WTC11 (cell line): ENCODE measurements around the gene FEM1A. TPM values are rescaled to one million over a fixed set of nuclear protein-coding genes. Genes with fewer than 3 reads are reported as not detected.

ENCODE experiments used
- ATAC-seq: fragments of 200-7000 bp; cut with Tn5 transposase; 2 replicates; pipeline ENCODE4 v1.10.0; 2021; ENCODE audit warnings: mild to moderate bottlenecking, moderate library complexity
- CTCF ChIA-PET: fragments of 300-600 bp; sonication (Branson Sonifier 250); formaldehyde crosslinking; loops from one replicate; lab custom pipeline; 2021; ENCODE audit warnings: antibody characterized with exemption; lab: Charles Lee
- POLR2A ChIA-PET: fragments of 350-600 bp; sonication (Branson Sonifier 250); formaldehyde crosslinking; loops from one replicate; lab custom pipeline; 2021; ENCODE audit warnings: antibody characterized with exemption; lab: Charles Lee
- DNase-seq: peaks from one replicate; pipeline ENCODE4 v3.0.0; 2021; ENCODE audit warnings: low spot score
- H3K27ac Mint-ChIP-seq: 2 replicates; pipeline ENCODE4 v1.8.0; 2021; ENCODE audit warnings: mixed read lengths
- H3K27me3 Mint-ChIP-seq: 2 replicates; pipeline ENCODE4 v1.8.0; 2021; ENCODE audit warnings: low read depth, mild to moderate bottlenecking, moderate library complexity, mixed read lengths
- H3K36me3 Mint-ChIP-seq: 2 replicates; pipeline ENCODE4 v1.8.0; 2021; ENCODE audit warnings: mixed read lengths
- H3K4me1 Mint-ChIP-seq: 2 replicates; pipeline ENCODE4 v1.8.0; 2022; ENCODE audit warnings: mixed read lengths
- H3K4me3 Mint-ChIP-seq: 2 replicates; pipeline ENCODE4 v1.8.0; 2021; ENCODE audit warnings: mild to moderate bottlenecking, moderate library complexity, mixed read lengths
- H3K9me3 Mint-ChIP-seq: 2 replicates; pipeline ENCODE4 v1.8.0; 2021; ENCODE audit warnings: mixed read lengths
- AFF4 ChIP-seq: sonication (generic); formaldehyde crosslinking; IDR thresholded peaks from 2 replicates; pipeline ENCODE4 v1.8.1; 2023; ENCODE audit warnings: mild to moderate bottlenecking, missing genetic modification reagents, borderline replicate concordance
- AR ChIP-seq: fragments of 250-450 bp; sonication (Bioruptor Pico); IDR thresholded peaks from 2 replicates; pipeline ENCODE4 v1.9.0; 2021; ENCODE audit warnings: mild to moderate bottlenecking
- CREB1 ChIP-seq: sonication (generic); formaldehyde crosslinking; IDR thresholded peaks from 2 replicates; pipeline ENCODE4 v1.8.0; 2023; ENCODE audit warnings: mild to moderate bottlenecking, missing genetic modification reagents
- CTCF ChIP-seq: fragments of 200-600 bp; IDR thresholded peaks from 2 replicates; pipeline ENCODE4 v1.8.0; 2022; ENCODE audit warnings: antibody characterized with exemption
- FOXK1 ChIP-seq: sonication (generic); formaldehyde crosslinking; IDR thresholded peaks from 2 replicates; pipeline ENCODE4 v1.8.0; 2022; ENCODE audit warnings: mild to moderate bottlenecking, moderate library complexity, missing genetic modification reagents
- FOXP1 ChIP-seq: sonication (generic); formaldehyde crosslinking; IDR thresholded peaks from 2 replicates; pipeline ENCODE4 v1.8.0; 2022; ENCODE audit warnings: missing genetic modification reagents, mild to moderate bottlenecking, moderate library complexity, borderline replicate concordance
- GTF2I ChIP-seq: fragments of 250-450 bp; sonication (Bioruptor Pico); conservative IDR thresholded peaks from 2 replicates; pipeline ENCODE4 v1.4.0; 2021; ENCODE audit warnings: mild to moderate bottlenecking
- HMGA2 ChIP-seq: fragments of 250-450 bp; sonication (Bioruptor Pico); IDR thresholded peaks from 2 replicates; pipeline ENCODE4 v1.4.0; 2021; ENCODE audit warnings: mild to moderate bottlenecking, moderate library complexity
- IRF2 ChIP-seq: sonication (generic); formaldehyde crosslinking; IDR thresholded peaks from 2 replicates; pipeline ENCODE4 v1.8.0; 2022; ENCODE audit warnings: low read depth, missing genetic modification reagents, borderline replicate concordance
- MYBL2 ChIP-seq: sonication (generic); formaldehyde crosslinking; IDR thresholded peaks from 2 replicates; pipeline ENCODE4 v1.8.1; 2023; ENCODE audit warnings: mild to moderate bottlenecking, moderate library complexity, missing genetic modification reagents
- NFYB ChIP-seq: sonication (generic); formaldehyde crosslinking; conservative IDR thresholded peaks from 2 replicates; pipeline ENCODE4 v1.8.0; 2022; ENCODE audit warnings: low read depth, missing genetic modification reagents
- STAT6 ChIP-seq: sonication (generic); formaldehyde crosslinking; conservative IDR thresholded peaks from 2 replicates; pipeline ENCODE4 v1.8.1; 2023; ENCODE audit warnings: mild to moderate bottlenecking, low read depth, missing genetic modification reagents, moderate library complexity
- TEAD4 ChIP-seq: sonication (generic); formaldehyde crosslinking; IDR thresholded peaks from 2 replicates; pipeline ENCODE4 v1.8.0; 2022; ENCODE audit warnings: mild to moderate bottlenecking, missing genetic modification reagents
- TP53 ChIP-seq: sonication (generic); formaldehyde crosslinking; IDR thresholded peaks from 2 replicates; pipeline ENCODE4 v1.8.1; 2023; ENCODE audit warnings: mild to moderate bottlenecking, missing genetic modification reagents
- ZNF121 ChIP-seq: sonication (generic); formaldehyde crosslinking; IDR thresholded peaks from 2 replicates; pipeline ENCODE4 v1.8.0; 2023; ENCODE audit warnings: missing genetic modification reagents
- ZNF396 ChIP-seq: fragments of 250-450 bp; sonication (Bioruptor Pico); IDR thresholded peaks from 2 replicates; pipeline ENCODE4 v1.8.0; 2021; ENCODE audit warnings: mild to moderate bottlenecking, moderate library complexity, borderline replicate concordance
- ZNF423 ChIP-seq: fragments of 250-450 bp; sonication (Bioruptor Pico); IDR thresholded peaks from 2 replicates; pipeline ENCODE4 v2.1.2; 2022; ENCODE audit warnings: mild to moderate bottlenecking, moderate library complexity
- total RNA-seq: library from RNA; stranded (reverse); gene quantifications from 3 replicates; pipeline ENCODE4 v1.2.3, GENCODE V29; 2021

Gene FEM1A
- total RNA-seq, 1 experiment from 2014 or later = 15.7 TPM

- TF ChIP-seq AFF4 (CRISPR knock-in tag) (no peak), TP53 (CRISPR knock-in tag) (no peak), CREB1 (CRISPR knock-in tag) (no peak), MYBL2 (CRISPR knock-in tag) (no peak), ZNF423 (CRISPR knock-in tag) (no peak)
Measured at GRCh38 chr19:4801085-4801619, 9.6 kb downstream of the FEM1A start (continued).

- Mint-ChIP-seq H3K36me3 (peaks cover 4% of the 10 kb centered on the region; the same call in 1 of the 2 replicates), H3K27ac (no peak overlapping the region), H3K27me3 (no peaks in the 10 kb centered on the region), H3K9me3 (no peaks in the 10 kb centered on the region), H3K4me3 (no peak overlapping the region), H3K4me1 (no peaks in the 10 kb centered on the region)
- no peak for DNase-seq
- POLR2A ChIA-PET = no interaction called here
- no peak for TF ChIP-seq FOXK1 (CRISPR knock-in tag)
- no peak for TF ChIP-seq NFYB
- no peak for TF ChIP-seq AR (CRISPR knock-in tag)
- TF ChIP-seq, all 79 proteins: peak for 0
- CTCF ChIA-PET = interaction anchor here (1.0 to 2.9 kb wide), 2 partner anchors 12 to 70 kb away, joined by 4 to 9 read pairs; partner anchors contain the start of gene FEM1A
- no peak for ATAC-seq
Measured at GRCh38 chr19:4802711-4803110, 11.2 kb downstream of the FEM1A start.

- no peaks in the 10 kb centered on the region for H3K9me3 Mint-ChIP-seq
- CTCF ChIA-PET = interaction anchor here (0.9 to 6.8 kb wide), 6 partner anchors 13 to 127 kb away, joined by 3 to 161 read pairs (median 7); partner anchors contain the start of gene FEM1A
- peak; percentile 62; the same call in 1 of the 2 replicates for TF ChIP-seq GTF2I (CRISPR knock-in tag)
- TF ChIP-seq FOXP1 (CRISPR knock-in tag) = no peak
- no peak for TF ChIP-seq TEAD4 (CRISPR knock-in tag)
- TF ChIP-seq ZNF121 (CRISPR knock-in tag) = peak; percentile 98
- TF ChIP-seq HMGA2 (CRISPR knock-in tag) = no peak
- no peak for TF ChIP-seq IRF2
- no peak for TF ChIP-seq NFYB
- no peak for TF ChIP-seq ZNF396
- no peak for TF ChIP-seq STAT6 (CRISPR knock-in tag)
- TF ChIP-seq CTCF = peak; percentile 90
- TF ChIP-seq, all 79 proteins: peak for 3
- peak; percentile 98 for ATAC-seq
- Mint-ChIP-seq H3K4me3 (no peak overlapping the region), H3K36me3 (no peaks in the 10 kb centered on the region), H3K27me3 (no peaks in the 10 kb centered on the region), H3K27ac (no peak overlapping the region), H3K4me1 (no peaks in the 10 kb centered on the region)
- POLR2A ChIA-PET = no interaction called here
- peak; percentile 93 for DNase-seq
Measured at GRCh38 chr19:4803736-4804695, 12.5 kb downstream of the FEM1A start.
